HK-2 (cell line): Measurements from ENCODE around the gene ATF1.
"Not testable (repeated sequence)": the region's sequence is repeated elsewhere in the genome, so short reads cannot be mapped to it uniquely, and the experiment has no call there.

ENCODE experiments used
- DNase-seq: peaks from one replicate; pipeline ENCODE4 v3.0.0-alpha.2; 2018; ENCODE audit not compliant: unreplicated experiment

Gene ATF1

GRCh38 chr12:50799908-50800307, 36.0 kb downstream of the ATF1 start:
- no peak for DNase-seq

GRCh38 chr12:50803230-50803875, 39.5 kb downstream of the ATF1 start:
- DNase-seq: no peak

DNA sequence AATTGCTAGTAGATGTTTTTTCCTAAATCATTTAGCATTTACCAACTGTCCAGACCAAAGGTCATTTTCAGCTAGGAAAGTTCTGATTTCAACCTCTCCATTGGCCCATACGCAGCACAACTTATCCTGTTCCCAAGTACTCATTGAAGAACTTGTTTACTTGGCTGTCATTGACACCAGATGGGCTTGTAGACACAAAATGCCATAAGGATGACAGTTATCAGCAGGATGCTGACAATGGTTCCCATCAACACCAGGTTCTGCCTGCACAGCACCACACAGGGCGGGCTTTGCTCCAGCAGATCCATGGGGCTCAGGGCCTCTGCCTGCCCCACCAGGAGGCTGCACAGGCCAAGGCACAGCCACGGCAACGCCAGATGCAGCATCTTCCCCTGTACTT, 42.3 kb downstream of the ATF1 start:
- DNase-seq: no peak

DNA sequence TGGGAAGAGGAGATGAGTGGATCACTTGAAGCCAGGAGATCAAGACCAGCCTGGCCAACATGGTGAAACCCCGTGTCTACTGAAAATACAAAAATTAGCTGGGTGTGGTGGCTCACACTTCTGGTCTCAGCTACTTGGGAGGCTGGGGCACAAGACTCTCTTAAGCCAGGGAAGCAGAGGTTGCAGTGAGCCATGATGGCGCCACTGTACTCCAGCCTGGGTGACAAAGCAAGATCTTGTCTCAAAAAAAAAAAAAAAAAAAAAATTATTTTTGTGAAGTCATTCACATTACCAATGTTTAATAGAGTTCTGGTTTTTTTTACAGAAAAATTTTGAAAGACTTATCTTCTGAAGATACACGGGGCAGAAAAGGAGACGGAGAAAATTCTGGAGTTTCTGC, 45.2 kb downstream of the ATF1 start:
- DNase-seq: not testable (repeated sequence)

DNA sequence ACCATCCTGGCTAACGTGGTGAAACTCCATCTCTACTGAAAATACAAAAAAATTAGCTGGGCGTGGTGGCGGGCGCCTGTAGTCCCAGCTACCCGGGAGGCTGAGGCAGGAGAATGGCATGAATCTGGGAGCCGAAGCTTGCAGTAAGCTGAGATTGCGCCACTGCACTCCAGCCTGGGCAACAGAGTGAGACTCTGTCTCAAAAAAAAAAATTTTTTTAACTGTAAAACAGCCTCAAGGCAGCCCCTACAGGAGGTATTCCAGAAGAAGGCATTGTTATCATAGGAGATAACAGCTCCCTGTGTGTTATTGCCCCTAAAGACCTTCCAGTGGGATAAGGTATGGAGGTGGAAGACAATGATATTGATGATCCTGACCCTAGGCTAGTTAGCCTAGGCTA, 51.0 kb downstream of the ATF1 start:
- DNase-seq: not testable (repeated sequence)

DNA sequence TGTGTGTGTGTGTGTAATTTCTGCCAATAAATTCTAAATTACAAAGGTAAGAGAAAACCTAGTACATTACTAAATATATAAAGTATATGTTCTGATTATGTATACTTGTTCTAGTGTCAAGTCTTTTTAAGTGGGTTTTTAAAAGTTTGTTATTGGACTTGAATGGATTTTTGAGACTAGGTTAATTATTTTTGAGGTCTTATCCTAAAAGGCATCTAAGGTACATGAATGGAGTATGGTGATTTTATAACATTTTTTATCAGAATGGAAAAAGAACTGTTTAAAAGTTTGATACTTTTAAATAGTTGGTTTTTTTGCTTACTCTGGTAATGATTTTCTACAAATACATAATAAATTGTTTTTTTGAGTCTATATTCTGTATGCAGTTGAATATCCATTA, 56.3 kb downstream of the ATF1 start:
- no peak for DNase-seq

DNA sequence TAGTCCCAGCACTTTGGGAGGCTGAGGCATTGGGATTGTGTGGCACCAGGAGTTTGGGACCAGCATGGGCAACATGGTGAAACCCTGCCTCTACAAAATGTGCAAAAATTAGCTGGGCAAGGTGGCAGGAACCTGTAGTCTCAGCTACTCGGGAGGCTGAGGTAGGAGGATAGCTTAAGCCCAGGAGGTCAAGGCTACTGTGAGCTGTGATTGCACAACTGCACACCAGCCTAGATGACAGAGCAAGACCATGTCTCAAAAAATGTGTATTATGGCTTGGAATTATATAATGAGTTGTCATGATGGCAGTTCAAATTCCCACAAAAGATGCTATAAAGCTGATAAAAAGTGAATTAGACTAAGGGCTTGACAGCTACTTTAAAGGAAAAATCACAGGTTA, 58.2 kb downstream of the ATF1 start:
- no peak for DNase-seq

DNA sequence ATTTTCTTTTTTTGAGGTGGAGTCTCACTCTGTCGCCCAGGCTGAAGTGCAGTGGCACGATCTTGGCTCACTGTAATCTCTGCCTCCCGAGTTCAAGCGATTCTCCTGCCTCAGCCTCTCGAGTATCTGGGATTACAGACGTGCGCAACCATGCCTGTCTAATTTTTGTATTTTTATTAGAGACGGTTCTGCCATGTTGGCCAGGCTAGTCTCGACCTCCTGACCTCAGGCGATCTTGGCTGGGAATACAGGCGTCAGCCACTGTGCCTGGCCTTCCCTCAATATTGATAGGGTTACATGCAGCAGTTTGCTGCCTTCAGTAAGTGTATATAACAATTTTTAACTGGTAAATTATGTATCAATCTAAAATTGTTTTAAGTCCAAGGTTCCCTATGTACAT, 59.8 kb downstream of the ATF1 start:
- DNase-seq: not testable (repeated sequence)

DNA sequence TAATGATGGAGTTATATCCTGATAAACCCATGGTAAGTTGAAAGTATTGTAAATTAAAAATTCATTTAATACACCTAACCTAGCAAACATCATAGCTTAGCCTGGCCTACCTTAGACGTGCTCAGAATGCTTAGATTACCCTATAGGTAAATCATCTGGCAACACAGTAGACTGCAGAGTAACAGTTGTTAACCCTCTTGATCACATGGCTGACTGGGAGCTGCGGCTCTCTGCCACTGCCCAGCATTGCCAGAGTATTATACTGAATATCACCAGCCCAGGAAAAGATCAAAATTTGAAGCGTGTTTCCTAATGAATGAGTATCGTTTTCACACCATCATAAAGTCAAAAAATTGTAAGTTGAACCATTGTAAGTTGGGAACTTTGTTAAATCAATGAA, 61.0 kb downstream of the ATF1 start:
- no peak for DNase-seq

- no peak for DNase-seq
Measured at GRCh38 chr12:50825372-50825838, 61.5 kb downstream of the ATF1 start.

GRCh38 chr12:50828121-50828520, 64.2 kb downstream of the ATF1 start:
- DNase-seq: no peak

DNA sequence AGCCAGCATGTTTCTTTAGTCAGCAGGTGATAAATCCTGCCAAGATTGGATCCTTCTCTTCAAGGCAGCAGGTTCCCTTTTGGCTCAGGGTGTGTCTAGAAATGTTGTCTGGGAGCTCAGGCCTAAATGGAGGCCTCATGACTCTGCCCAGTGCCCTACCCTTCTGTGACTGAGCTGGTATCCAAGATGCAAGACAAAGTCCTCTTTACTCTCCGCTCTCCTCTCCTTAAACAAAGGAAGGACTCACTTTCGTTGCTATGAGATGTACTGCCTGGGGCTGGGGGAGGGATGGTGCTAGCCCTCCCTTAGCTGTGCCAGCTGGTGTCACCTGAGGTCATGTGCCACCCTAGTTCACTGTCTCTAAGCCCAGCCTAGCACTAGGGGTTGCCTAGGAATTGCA, 65.0 kb downstream of the ATF1 start:
- no peak for DNase-seq

- not testable (repeated sequence) for DNase-seq
Measured at GRCh38 chr12:50833801-50834200, 69.9 kb downstream of the ATF1 start.

- no peak for DNase-seq
Measured at GRCh38 chr12:50839042-50839441, 75.1 kb downstream of the ATF1 start.

DNA sequence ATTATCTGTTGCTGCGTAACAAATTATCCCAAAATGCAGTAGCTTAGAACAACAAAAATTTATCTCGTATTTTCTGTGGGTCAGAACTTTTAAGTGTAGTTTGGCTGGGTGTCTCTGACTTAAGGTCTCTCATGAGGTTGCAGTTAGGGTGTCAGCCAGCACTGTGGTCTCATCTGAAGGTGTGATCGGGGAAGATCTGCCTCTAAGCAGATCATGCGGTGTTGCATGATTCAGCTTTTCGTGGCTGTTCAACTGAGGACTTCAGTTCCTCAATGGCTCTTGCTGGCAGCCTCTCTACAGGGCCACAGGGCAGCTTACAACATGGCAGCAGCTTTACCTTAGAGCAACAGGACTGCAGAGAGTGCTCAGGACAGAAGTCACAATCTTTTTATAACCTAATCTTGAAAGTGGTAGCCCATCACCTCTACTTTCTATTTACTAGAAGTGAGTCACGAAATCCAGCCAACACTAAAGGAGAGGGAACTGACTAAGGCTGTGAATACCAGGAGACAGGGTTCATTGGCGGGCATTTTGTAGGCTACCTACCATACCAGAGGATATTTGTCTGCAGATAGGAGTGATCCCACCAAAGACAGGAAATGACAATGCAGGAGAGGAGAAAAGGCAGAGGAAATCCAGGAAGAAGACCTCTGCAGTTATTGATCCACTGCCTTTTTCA, 77.0 kb downstream of the ATF1 start:
- DNase-seq: no peak

GRCh38 chr12:50841716-50842531, 78.0 kb downstream of the ATF1 start:
- no peak for DNase-seq

DNA sequence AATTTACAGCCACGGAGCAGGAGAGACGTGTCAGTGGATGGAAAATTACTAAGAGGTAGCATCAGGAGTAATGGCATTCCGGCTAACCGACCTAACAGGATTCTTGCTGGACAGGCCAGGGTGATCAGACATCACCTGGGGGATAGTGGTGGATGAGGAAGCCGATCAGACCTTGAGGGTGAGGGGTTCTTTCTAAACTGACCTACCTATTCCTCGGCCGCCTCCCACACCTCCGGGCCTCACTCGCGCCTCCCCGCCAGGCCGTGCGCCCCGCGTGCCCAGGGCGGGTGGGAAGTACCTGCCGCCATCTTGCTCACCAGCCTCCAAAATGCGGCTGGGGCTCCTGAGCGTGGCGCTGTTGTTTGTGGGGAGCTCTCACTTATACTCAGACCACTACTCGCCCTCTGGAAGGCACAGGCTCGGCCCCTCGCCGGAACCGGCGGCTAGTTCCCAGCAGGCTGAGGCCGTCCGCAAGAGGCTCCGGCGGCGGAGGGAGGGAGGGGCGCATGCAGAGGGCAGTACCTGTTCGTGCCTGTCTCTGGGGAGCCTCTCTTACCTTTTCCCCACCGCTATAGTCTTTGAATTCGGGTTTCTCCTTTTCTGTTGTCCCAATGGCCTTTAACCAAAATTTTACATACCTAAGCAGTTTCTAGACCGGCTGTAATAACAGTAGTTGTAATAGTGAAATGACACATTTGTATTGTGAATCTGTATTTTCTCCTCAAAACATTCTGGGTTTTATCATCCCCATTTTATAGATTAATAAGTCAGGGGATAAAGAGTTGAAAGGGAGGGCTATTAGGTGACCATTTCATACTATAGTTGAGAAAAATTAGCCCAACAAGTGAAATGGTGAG, 79.0 kb downstream of the ATF1 start, which contains the start of gene TMPRSS12:
TMPRSS12 (plus strand) TSS at position 290 of the 857 bp plus-strand sequence; CDS start at position 329, 39 bp downstream.
- no peak for DNase-seq

DNA sequence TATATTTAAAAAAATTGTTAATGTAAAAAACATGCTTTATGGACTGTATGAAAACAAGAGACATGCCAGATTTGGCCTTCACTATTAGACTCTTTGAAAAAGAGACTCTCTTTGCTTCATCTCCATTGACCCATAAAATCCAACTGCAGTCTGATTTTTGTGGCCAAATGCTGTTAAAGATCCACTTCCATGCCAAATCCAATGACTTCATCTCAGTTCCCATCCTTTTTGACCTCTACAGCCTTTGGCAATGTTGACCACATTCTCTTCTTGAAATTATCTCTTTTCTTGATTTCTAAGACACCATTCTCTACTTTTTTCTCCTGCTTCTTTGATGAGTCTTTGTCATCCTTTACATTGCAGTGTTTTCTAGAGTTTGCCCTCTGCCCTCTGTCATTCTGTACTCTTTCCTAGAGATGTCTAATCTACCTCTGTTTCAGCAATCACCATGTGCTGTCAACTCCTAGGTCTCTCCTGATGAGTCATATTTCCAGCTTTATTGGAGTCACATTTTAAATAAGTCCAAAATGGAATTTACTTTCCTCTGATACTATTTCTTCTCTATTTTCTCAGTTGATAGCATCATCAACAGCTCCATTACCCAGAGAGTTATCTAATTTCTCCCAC, 81.2 kb downstream of the ATF1 start:
- no peak for DNase-seq

GRCh38 chr12:50848963-50849362, 85.1 kb downstream of the ATF1 start:
- no peak for DNase-seq

DNA sequence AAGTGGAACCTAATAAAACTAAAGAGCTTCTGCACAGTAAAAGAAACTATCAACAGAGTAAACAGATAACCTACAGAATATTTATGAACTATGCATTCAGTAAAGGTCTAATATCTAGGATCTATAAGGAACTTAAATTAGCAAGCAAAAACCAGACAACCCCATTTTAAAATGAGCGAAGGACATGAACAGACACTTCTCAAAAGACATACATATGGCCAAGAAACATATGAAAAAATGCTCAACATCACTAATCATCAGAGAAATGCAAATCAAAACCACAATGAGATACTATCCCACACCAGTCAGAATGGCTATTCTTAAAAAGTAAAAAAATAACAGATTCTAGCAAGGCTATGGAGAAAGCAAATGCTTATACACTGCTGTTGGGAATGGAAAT, 91.3 kb downstream of the ATF1 start:
- DNase-seq: not testable (repeated sequence)

DNA sequence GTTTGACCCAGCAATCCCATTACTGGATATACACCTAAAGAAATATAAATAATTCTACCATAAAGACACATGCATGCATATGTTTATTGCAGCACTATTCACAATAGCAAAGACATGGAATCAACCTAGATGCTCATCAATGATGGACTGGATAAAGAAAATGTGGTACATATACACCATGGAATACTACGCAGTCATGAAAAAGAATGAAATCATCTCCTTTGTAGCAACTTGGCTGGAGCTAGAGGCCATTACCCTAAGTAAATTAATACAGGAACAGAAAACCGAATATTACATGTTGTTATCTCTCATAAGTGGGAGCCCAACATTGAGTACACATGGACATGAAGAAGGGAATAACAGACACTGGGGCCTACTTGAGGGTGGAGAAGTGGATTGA, 91.8 kb downstream of the ATF1 start:
- DNase-seq: not testable (repeated sequence)
